NOMO-1 treated with DMSO at 0.1 percent for 48 hours (cell line): ENCODE data around the gene BABAM1.

Experiments used
- DNase-seq: peaks from one replicate; lab custom pipeline; 2025; ENCODE audit not compliant: unreplicated experiment; lab: John Stamatoyannopoulos, UW

BABAM1 gene

GRCh38 chr19:17243211-17243829 lies 23.9 kb upstream of the BABAM1 start:
- DNase-seq = no peak

GRCh38 chr19:17243830-17244617 lies 23.2 kb upstream of the BABAM1 start:
- no peak for DNase-seq

GRCh38 chr19:17244618-17245534 lies 22.4 kb upstream of the BABAM1 start:
- DNase-seq = no peak

- DNase-seq = no peak
Measured at GRCh38 chr19:17245535-17245984, 21.7 kb upstream of the BABAM1 start, which contains the start of gene NR2F6. Gene NR2F6 (minus strand): TSS chr19:17245919. CDS start chr19:17245220, 699 bp downstream.

GRCh38 chr19:17246681-17247425 lies 20.4 kb upstream of the BABAM1 start:
- DNase-seq = no peak

GRCh38 chr19:17248011-17248776 lies 19.0 kb upstream of the BABAM1 start:
- DNase-seq = no peak

GRCh38 chr19:17249887-17250548 lies 17.2 kb upstream of the BABAM1 start:
- no peak for DNase-seq

- DNase-seq = no peak
Measured at GRCh38 chr19:17254636-17255035, 12.6 kb upstream of the BABAM1 start.

GRCh38 chr19:17255150-17255621 lies 12.1 kb upstream of the BABAM1 start:
- no peak for DNase-seq

- no peak for DNase-seq
Measured at GRCh38 chr19:17256130-17256529, 11.1 kb upstream of the BABAM1 start.

GRCh38 chr19:17259118-17259780 lies 8.0 kb upstream of the BABAM1 start:
- DNase-seq = no peak

GRCh38 chr19:17259934-17260333 lies 7.3 kb upstream of the BABAM1 start:
- DNase-seq = no peak

GRCh38 chr19:17260842-17261325 lies 6.4 kb upstream of the BABAM1 start:
- peak; percentile 78 for DNase-seq

- no peak for DNase-seq
Measured at GRCh38 chr19:17262557-17262956, 4.7 kb upstream of the BABAM1 start.

GRCh38 chr19:17263712-17264640 lies 3.3 kb upstream of the BABAM1 start:
- DNase-seq = no peak

- no peak for DNase-seq
Measured at GRCh38 chr19:17264641-17264979, 2.6 kb upstream of the BABAM1 start, which contains the start of gene USHBP1. Gene USHBP1 (minus strand): TSS chr19:17264745. CDS start chr19:17264299, 446 bp downstream.

GRCh38 chr19:17266026-17266425 lies 1.2 kb upstream of the BABAM1 start:
- DNase-seq = no peak
